Central memory CD8-positive, alpha-beta T cell (primary cell): ENCODE results near the gene CTSG.
"Not testable (repeated sequence)": the region's sequence is repeated elsewhere in the genome, so short reads cannot be mapped to it uniquely, and the experiment has no call there.

Experiments used
- ATAC-seq: fragments of 150-1000 bp; cut with Tn5 transposase; replicated peaks from 2 replicates; pipeline ENCODE4 v1.10.0; 2022; ENCODE audit warnings: mild to moderate bottlenecking, moderate FRiP score, moderate number of reproducible peaks; ENCODE audit not compliant: poor library complexity, severe bottlenecking; ENCODE audit errors: extremely low read depth
- DNase-seq, 2 donors: peaks; one replicate each; pipeline ENCODE4 v3.0.0; 2021; ENCODE audit warnings: low spot score in 2 of 2
- H3K27ac Mint-ChIP-seq: one replicate; pipeline ENCODE4 v1.8.0; 2022; ENCODE audit warnings: low read depth, mild to moderate bottlenecking, moderate library complexity, mixed read lengths
- H3K27me3 Mint-ChIP-seq: one replicate; pipeline ENCODE4 v1.8.0; 2022; ENCODE audit warnings: mixed read lengths
- H3K36me3 Mint-ChIP-seq: one replicate; pipeline ENCODE4 v1.8.0; 2022; ENCODE audit warnings: mild to moderate bottlenecking, moderate library complexity, mixed read lengths; ENCODE audit not compliant: insufficient read depth
- H3K4me1 Mint-ChIP-seq: one replicate; pipeline ENCODE4 v1.8.0; 2022; ENCODE audit warnings: mixed read lengths
- H3K4me3 Mint-ChIP-seq: one replicate; pipeline ENCODE4 v1.8.0; 2022; ENCODE audit warnings: mild to moderate bottlenecking, moderate library complexity, mixed read lengths
- H3K9me3 Mint-ChIP-seq: one replicate; pipeline ENCODE4 v1.8.0; 2022; ENCODE audit warnings: mixed read lengths

The CTSG gene

GRCh38 chr14:24584402-24584801 lies 8.4 kb upstream of the CTSG start:
- not testable (repeated sequence) for ATAC-seq, DNase-seq, H3K27ac Mint-ChIP-seq, H3K36me3 Mint-ChIP-seq, H3K4me1 Mint-ChIP-seq, H3K4me3 Mint-ChIP-seq
- H3K9me3 Mint-ChIP-seq, result peaks cover 17% of the 10 kb centered on the region
- peaks cover 12% of the 10 kb centered on the region for H3K27me3 Mint-ChIP-seq

- DNase-seq (no peak), ATAC-seq (no peak)
- H3K27me3 Mint-ChIP-seq, result peaks cover 10% of the 10 kb centered on the region
- H3K27ac Mint-ChIP-seq, result no peak overlapping the region
- H3K4me3 Mint-ChIP-seq, result no peak overlapping the region
- H3K36me3 Mint-ChIP-seq, result peaks cover 2% of the 10 kb centered on the region
- no peaks in the 10 kb centered on the region for H3K9me3 Mint-ChIP-seq
- no peaks in the 10 kb centered on the region for H3K4me1 Mint-ChIP-seq
Observed at GRCh38 chr14:24578558-24578957, 2.5 kb upstream of the CTSG start.

- Mint-ChIP-seq H3K27me3 (peaks cover 10% of the 10 kb centered on the region), H3K4me3 (no peak overlapping the region), H3K36me3 (peaks cover 2% of the 10 kb centered on the region), H3K9me3 (no peaks in the 10 kb centered on the region), H3K27ac (no peak overlapping the region), H3K4me1 (no peaks in the 10 kb centered on the region)
- ATAC-seq (no peak), DNase-seq (no peak)
Observed at GRCh38 chr14:24576771-24577170, 721 bp upstream of the CTSG start.

- no peak overlapping the region for H3K4me3 Mint-ChIP-seq
- DNase-seq (no peak), ATAC-seq (no peak)
- no peaks in the 10 kb centered on the region for H3K9me3 Mint-ChIP-seq
- no peaks in the 10 kb centered on the region for H3K4me1 Mint-ChIP-seq
- no peaks in the 10 kb centered on the region for H3K36me3 Mint-ChIP-seq
- no peak overlapping the region for H3K27ac Mint-ChIP-seq
- H3K27me3 Mint-ChIP-seq, result peaks cover 23% of the 10 kb centered on the region
Observed at GRCh38 chr14:24574206-24574774, 1.8 kb downstream of the CTSG start.

GRCh38 chr14:24566318-24566717 lies 9.7 kb downstream of the CTSG start:
- H3K9me3 Mint-ChIP-seq, result peaks cover 19% of the 10 kb centered on the region
- H3K27ac Mint-ChIP-seq, result no peak overlapping the region
- H3K27me3 Mint-ChIP-seq, result peaks cover 27% of the 10 kb centered on the region
- no peaks in the 10 kb centered on the region for H3K36me3 Mint-ChIP-seq
- no peaks in the 10 kb centered on the region for H3K4me1 Mint-ChIP-seq
- no peak for ATAC-seq
- DNase-seq, result no peak
- H3K4me3 Mint-ChIP-seq, result no peak overlapping the region

- no peak overlapping the region for H3K27ac Mint-ChIP-seq
- H3K27me3 Mint-ChIP-seq, result peaks cover 27% of the 10 kb centered on the region
- no peak for ATAC-seq
- no peak overlapping the region for H3K4me3 Mint-ChIP-seq
- H3K4me1 Mint-ChIP-seq, result no peaks in the 10 kb centered on the region
- DNase-seq, result no peak
- H3K9me3 Mint-ChIP-seq, result peaks cover 19% of the 10 kb centered on the region
- H3K36me3 Mint-ChIP-seq, result no peaks in the 10 kb centered on the region
Observed at GRCh38 chr14:24565766-24566165, 10.3 kb downstream of the CTSG start.

- Mint-ChIP-seq H3K27ac (no peak overlapping the region), H3K4me3 (no peak overlapping the region), H3K36me3 (no peaks in the 10 kb centered on the region), H3K4me1 (no peaks in the 10 kb centered on the region), H3K27me3 (peaks cover 34% of the 10 kb centered on the region), H3K9me3 (peaks cover 19% of the 10 kb centered on the region)
- DNase-seq, result no peak
- ATAC-seq, result no peak
Observed at GRCh38 chr14:24563505-24563904, 12.5 kb downstream of the CTSG start.

- Mint-ChIP-seq H3K4me1 (no peaks in the 10 kb centered on the region), H3K27me3 (peaks cover 35% of the 10 kb centered on the region), H3K4me3 (no peak overlapping the region), H3K36me3 (no peaks in the 10 kb centered on the region), H3K27ac (no peak overlapping the region), H3K9me3 (peaks cover 4% of the 10 kb centered on the region)
- DNase-seq (no peak), ATAC-seq (no peak)
Observed at GRCh38 chr14:24556756-24557155, 19.3 kb downstream of the CTSG start.

GRCh38 chr14:24549064-24549463 lies 27.0 kb downstream of the CTSG start:
- Mint-ChIP-seq H3K9me3 (peaks cover 35% of the 10 kb centered on the region), H3K27me3 (peaks cover 29% of the 10 kb centered on the region)
- not testable (repeated sequence) for H3K4me3 Mint-ChIP-seq, H3K36me3 Mint-ChIP-seq, H3K4me1 Mint-ChIP-seq, DNase-seq, ATAC-seq, H3K27ac Mint-ChIP-seq

- Mint-ChIP-seq H3K4me3 (no peak overlapping the region), H3K27me3 (peaks cover 59% of the 10 kb centered on the region), H3K9me3 (peaks cover 7% of the 10 kb centered on the region), H3K36me3 (peaks cover 3% of the 10 kb centered on the region), H3K27ac (no peak overlapping the region), H3K4me1 (no peaks in the 10 kb centered on the region)
- DNase-seq, result no peak
- no peak for ATAC-seq
Observed at GRCh38 chr14:24542346-24542936, 33.6 kb downstream of the CTSG start.

GRCh38 chr14:24535737-24536136 lies 40.3 kb downstream of the CTSG start:
- no peak for DNase-seq

GRCh38 chr14:24534286-24534685 lies 41.8 kb downstream of the CTSG start:
- DNase-seq (no peak), ATAC-seq (no peak)
- H3K9me3 Mint-ChIP-seq, result no peaks in the 10 kb centered on the region
- peaks cover 8% of the 10 kb centered on the region for H3K4me1 Mint-ChIP-seq
- no peak overlapping the region for H3K27ac Mint-ChIP-seq
- H3K36me3 Mint-ChIP-seq, result no peaks in the 10 kb centered on the region
- peaks cover 20% of the 10 kb centered on the region for H3K27me3 Mint-ChIP-seq
- no peak overlapping the region for H3K4me3 Mint-ChIP-seq

More at GRCh38 chr14:24535737-24536136, 40.3 kb downstream of the CTSG start:
- Mint-ChIP-seq H3K4me3 (no peak overlapping the region), H3K36me3 (no peaks in the 10 kb centered on the region), H3K27me3 (peaks cover 35% of the 10 kb centered on the region), H3K27ac (no peak overlapping the region), H3K4me1 (peaks cover 8% of the 10 kb centered on the region), H3K9me3 (no peaks in the 10 kb centered on the region)
- no peak for ATAC-seq

GRCh38 chr14:24525877-24526620 lies 50.0 kb downstream of the CTSG start:
- not testable (repeated sequence) for H3K4me3 Mint-ChIP-seq, H3K4me1 Mint-ChIP-seq, DNase-seq, H3K36me3 Mint-ChIP-seq, H3K27ac Mint-ChIP-seq, H3K9me3 Mint-ChIP-seq, ATAC-seq
- peaks cover 61% of the 10 kb centered on the region for H3K27me3 Mint-ChIP-seq
